ENCODE results near the gene NDUFB7.
A peak's percentile ranks its signal among the peaks of the same experiment; 100 is the strongest.

The NDUFB7 gene

DNA sequence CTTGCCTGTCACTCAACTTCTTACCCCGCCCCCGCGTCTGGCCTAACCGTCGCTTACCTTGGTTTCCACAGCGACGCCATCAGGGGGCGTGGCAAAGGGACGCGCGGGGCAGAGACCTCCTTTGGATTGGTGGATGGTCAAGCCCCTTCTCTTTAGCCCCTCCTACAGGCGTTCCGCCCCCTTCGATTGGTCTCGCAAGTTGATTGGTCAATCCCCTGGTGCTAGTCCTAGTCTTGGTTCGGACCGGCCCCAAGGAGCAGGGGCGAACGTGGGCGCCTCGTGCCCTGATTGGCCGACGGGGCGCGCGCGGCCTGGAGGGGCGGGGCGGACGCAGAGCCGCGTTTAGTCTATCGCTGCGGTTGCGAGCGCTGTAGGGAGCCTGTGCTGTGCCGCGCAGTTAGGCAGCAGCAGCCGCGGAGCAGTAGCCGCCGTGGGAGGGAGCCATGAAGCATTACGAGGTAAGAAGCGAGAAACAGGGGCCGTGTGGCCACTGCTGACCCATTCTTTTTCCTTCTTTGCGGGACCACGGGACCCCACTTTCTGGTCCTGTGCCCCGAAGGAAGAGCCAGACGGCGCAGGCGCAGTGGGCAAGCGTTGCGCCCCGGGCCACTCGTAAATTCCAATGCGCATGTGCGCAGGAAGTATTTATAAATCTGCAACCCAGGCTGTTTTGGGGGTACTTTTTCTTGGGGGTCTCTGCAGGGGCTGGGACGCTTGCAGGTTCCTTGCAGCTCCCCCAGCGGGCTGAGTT lies 42.4 kb downstream of the NDUFB7 start, which contains the start of gene TECR:
TECR (plus strand) TSS at position 341 of the 751 bp plus-strand sequence; CDS start at position 444, 103 bp downstream.
- TF ChIP-seq TAF1 (IDR thresholded peaks at IDR 0.05; ENCODE audit: borderline replicate concordance, insufficient read depth, low read length): peak; percentile 92; the same call in 1 of the 2 replicates
- TF ChIP-seq FOXP2 (optimal IDR thresholded peaks at IDR 0.05; ENCODE audit: borderline replicate concordance, extremely low read depth, extremely low read length, insufficient read depth): no peak
- TF ChIP-seq POLR2AphosphoS5 (IDR thresholded peaks at IDR 0.05; ENCODE audit: low read depth, low read length): peak; percentile 99
- peak in 1 of 2 experiments; percentile 72; a peak in 1 of 4 replicates for TF ChIP-seq REST (IDR thresholded peaks at IDR 0.05; ENCODE audit: insufficient read depth in 1 of 2, low read depth in 2 of 2, low read length in 2 of 2)

DNA sequence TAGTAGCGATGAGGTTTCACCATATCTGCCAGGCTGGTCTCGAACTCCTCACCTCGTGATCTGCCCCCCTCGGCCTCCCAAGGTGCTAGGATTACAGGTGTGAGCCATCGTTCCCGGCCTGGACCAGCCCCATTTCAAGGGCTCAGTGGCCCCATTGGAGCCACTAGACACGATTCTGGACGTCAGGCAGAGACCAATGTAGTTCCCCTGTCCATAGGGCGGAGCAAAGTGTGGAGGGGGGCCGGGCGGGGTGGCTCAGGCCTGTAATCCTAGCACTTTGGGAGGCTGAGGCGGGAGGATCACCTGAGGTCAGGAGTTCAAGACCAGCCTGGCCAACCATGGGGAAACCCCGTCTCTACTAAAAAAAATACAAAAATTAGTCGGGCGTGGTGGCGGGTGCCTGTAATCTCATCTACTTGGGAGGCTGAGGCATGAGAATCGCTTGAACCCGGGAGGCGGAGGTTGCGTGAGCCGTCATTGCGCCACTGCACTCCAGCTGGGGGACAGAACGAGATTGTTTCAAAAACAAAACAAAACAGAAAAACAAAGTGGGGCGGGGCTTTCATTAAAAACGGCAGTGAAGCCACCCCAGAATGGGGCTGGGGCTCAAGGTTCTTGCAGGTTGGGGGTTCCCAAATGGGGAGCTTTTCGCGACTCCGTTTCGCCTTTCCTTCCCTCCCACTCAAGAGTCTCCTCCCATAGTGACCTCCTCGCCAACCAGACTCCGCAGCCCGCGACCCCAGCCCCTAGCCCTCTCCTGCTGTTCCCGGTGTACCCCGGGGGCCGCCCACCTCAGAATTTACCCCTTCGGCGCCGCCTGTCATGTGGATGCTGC lies 43.2 kb downstream of the NDUFB7 start:
- no peak for TF ChIP-seq POLR2AphosphoS5 (IDR thresholded peaks at IDR 0.05; ENCODE audit: low read depth, low read length)
- no peak for TF ChIP-seq TAF1 (IDR thresholded peaks at IDR 0.05; ENCODE audit: borderline replicate concordance, insufficient read depth, low read length)
- no peak for TF ChIP-seq REST (IDR thresholded peaks at IDR 0.05; ENCODE audit: insufficient read depth in 1 of 2, low read depth in 2 of 2, low read length in 2 of 2)
- no peak for TF ChIP-seq SIN3A (IDR thresholded peaks at IDR 0.05; ENCODE audit: borderline replicate concordance, insufficient read depth, low read length)
- no peak for TF ChIP-seq FOXP2 (optimal IDR thresholded peaks at IDR 0.05; ENCODE audit: borderline replicate concordance, extremely low read depth, extremely low read length, insufficient read depth)

- TF ChIP-seq REST (IDR thresholded peaks at IDR 0.05; ENCODE audit: insufficient read depth in 1 of 2, low read depth in 2 of 2, low read length in 2 of 2) (no peak), POLR2AphosphoS5 (IDR thresholded peaks at IDR 0.05; ENCODE audit: low read depth, low read length) (no peak), FOXP2 (optimal IDR thresholded peaks at IDR 0.05; ENCODE audit: borderline replicate concordance, extremely low read depth, extremely low read length, insufficient read depth) (no peak), SIN3A (IDR thresholded peaks at IDR 0.05; ENCODE audit: borderline replicate concordance, insufficient read depth, low read length) (no peak), TAF1 (IDR thresholded peaks at IDR 0.05; ENCODE audit: borderline replicate concordance, insufficient read depth, low read length) (no peak)
Observed at GRCh38 chr19:14526423-14526822, 45.4 kb downstream of the NDUFB7 start.

DNA sequence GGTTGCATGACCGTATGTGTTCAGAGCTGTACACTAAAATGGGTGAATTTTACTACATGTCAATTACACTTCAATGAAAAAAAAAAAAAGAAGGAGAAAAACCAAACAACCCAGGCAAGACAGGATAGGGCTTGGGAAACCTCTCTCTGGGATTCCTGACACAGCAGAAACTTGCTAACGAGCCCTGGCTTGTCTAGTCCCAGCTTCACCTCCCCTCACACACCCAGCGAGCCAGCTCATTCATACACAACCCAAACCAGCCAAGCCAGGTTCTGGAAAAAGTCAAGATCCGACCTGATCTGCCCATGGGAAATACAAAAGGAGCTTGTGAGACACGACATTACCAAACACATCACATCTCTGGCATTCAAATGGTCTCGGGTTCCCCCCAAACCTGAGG lies 46.1 kb downstream of the NDUFB7 start:
- TF ChIP-seq SIN3A (IDR thresholded peaks at IDR 0.05; ENCODE audit: borderline replicate concordance, insufficient read depth, low read length) (no peak), REST (IDR thresholded peaks at IDR 0.05; ENCODE audit: insufficient read depth in 1 of 2, low read depth in 2 of 2, low read length in 2 of 2) (no peak), POLR2AphosphoS5 (IDR thresholded peaks at IDR 0.05; ENCODE audit: low read depth, low read length) (no peak), TAF1 (IDR thresholded peaks at IDR 0.05; ENCODE audit: borderline replicate concordance, insufficient read depth, low read length) (no peak), FOXP2 (optimal IDR thresholded peaks at IDR 0.05; ENCODE audit: borderline replicate concordance, extremely low read depth, extremely low read length, insufficient read depth) (no peak)

Data from PFSK-1 (cell line).